Panc1 (cell line): ENCODE measurements around the gene SNRNP27. TPM values are rescaled to one million over a fixed set of nuclear protein-coding genes. Genes with fewer than 3 reads are reported as not detected.
"Not testable (repeated sequence)": the region's sequence is repeated elsewhere in the genome, so short reads cannot be mapped to it uniquely, and the experiment has no call there.

ENCODE experiments used
- ATAC-seq: fragments of 200-7000 bp; cut with Tn5 transposase; 2 replicates; pipeline ENCODE4 v1.9.1; 2020; ENCODE audit warnings: mild to moderate bottlenecking, moderate library complexity
- BruUV-seq: library from RNA; stranded (reverse); fragments of 400-500 nt; replicated peaks from 2 replicates; lab custom pipeline; 2021; lab: Mats Ljungman, UMichigan
- CTCF ChIA-PET: fragments of 300-600 bp; sonication (Branson Sonifier 250); formaldehyde crosslinking; loops from one replicate; lab custom pipeline; 2022; ENCODE audit warnings: antibody characterized with exemption; lab: Charles Lee
- POLR2A ChIA-PET: fragments of 300-600 bp; sonication (Branson Sonifier 250); formaldehyde crosslinking; loops from one replicate; lab custom pipeline; 2022; ENCODE audit warnings: antibody characterized with exemption; lab: Charles Lee
- DNase-seq: peaks from one replicate; pipeline ENCODE4 v3.0.0-alpha.2; 2010; ENCODE audit warnings: low read depth, low spot score
- H3K27ac ChIP-seq: 2 replicates; pipeline ENCODE4 v1.5.1; 2011; ENCODE audit warnings: mild to moderate bottlenecking, low read length, inconsistent platforms
- H3K27me3 ChIP-seq: fragments of 200-500 bp; sonication (Bioruptor generic); 2 replicates; pipeline ENCODE4 v1.6.0; 2014; ENCODE audit warnings: low read length, inconsistent platforms; ENCODE audit not compliant: control insufficient read depth, insufficient read depth
- H3K36me3 ChIP-seq: fragments of 200-500 bp; sonication (Bioruptor generic); 2 replicates; pipeline ENCODE4 v1.5.1; 2014; ENCODE audit warnings: inconsistent platforms, mild to moderate bottlenecking, low read length, moderate library complexity; ENCODE audit not compliant: control insufficient read depth, insufficient read depth
- H3K4me1 ChIP-seq: 2 replicates; pipeline ENCODE4 v1.5.1; 2011; ENCODE audit warnings: inconsistent platforms, mild to moderate bottlenecking, low read length, moderate library complexity; ENCODE audit not compliant: control insufficient read depth, insufficient read depth
- H3K4me3 ChIP-seq, 2 experiments: 2 replicates each; pipeline ENCODE4 v1.5.1; 2011 to 2012; ENCODE audit warnings: low read depth in 2 of 2, low read length in 2 of 2, mild to moderate bottlenecking in 2 of 2, inconsistent platforms in 1 of 2, moderate library complexity in 1 of 2
- H3K9me3 ChIP-seq: fragments of 200-500 bp; sonication (Bioruptor generic); 2 replicates; pipeline ENCODE4 v1.5.1; 2014; ENCODE audit warnings: low read depth, mild to moderate bottlenecking, inconsistent platforms, low read length, moderate library complexity; ENCODE audit not compliant: control insufficient read depth, insufficient read depth
- CTCF ChIP-seq: fragments of 450-650 bp; IDR thresholded peaks from 2 replicates; pipeline ENCODE4 v1.5.1; 2017; ENCODE audit warnings: mild to moderate bottlenecking
- POLR2AphosphoS5 ChIP-seq: IDR thresholded peaks from 2 replicates; pipeline ENCODE4 v1.6.1; 2012; ENCODE audit warnings: mild to moderate bottlenecking, low read depth, low read length, moderate library complexity
- REST ChIP-seq, 2 experiments: IDR thresholded peaks; 2 replicates each; pipeline ENCODE4 v1.6.1; 2011 to 2012; ENCODE audit warnings: low read depth in 2 of 2, control low read depth in 1 of 2, low read length in 1 of 2, mild to moderate bottlenecking in 1 of 2, moderate library complexity in 1 of 2; ENCODE audit not compliant: insufficient read depth in 1 of 2
- SIN3A ChIP-seq: IDR thresholded peaks from 2 replicates; pipeline ENCODE4 v1.6.1; 2012; ENCODE audit warnings: low read depth, mild to moderate bottlenecking, low read length, moderate library complexity, borderline replicate concordance; ENCODE audit not compliant: insufficient read depth
- TCF7L2 ChIP-seq: IDR thresholded peaks from 2 replicates; pipeline ENCODE4 v1.6.1; 2011; ENCODE audit warnings: mild to moderate bottlenecking, low read depth, low read length, inconsistent platforms
- in situ Hi-C: cut with HindIII; loops from 2 replicates; pipeline ENCODE4 v1.10.0; 2016; ENCODE audit warnings: low sequenced_read_pairs, low pct_unique_long_range_greater_than_20kb
- intact Hi-C: fragments of 100-400 bp; cut with micrococcal nuclease; formaldehyde crosslinking; loops from one replicate; pipeline ENCODE4 v1.10.0; 2022; ENCODE audit not compliant: unreplicated experiment
- total RNA-seq: library from RNA; stranded (reverse); gene quantifications from one replicate; pipeline ENCODE4 v1.2.1, GENCODE V29; 2021; ENCODE audit not compliant: unreplicated experiment

SNRNP27 gene
- total RNA-seq, 1 experiment from 2014 or later, result 39.7 TPM

GRCh38 chr2:69889302-69889701 lies 4.5 kb upstream of the SNRNP27 start:
- intact Hi-C loops (no loop called here), in situ Hi-C loops (no loop called here)
- Histone ChIP-seq H3K27ac (no peak overlapping the region), H3K36me3 (no peaks in the 10 kb centered on the region), H3K4me1 (0 out of 2 replicates have a peak, but pooled peaks cover 4% of the 10 kb centered on the region), H3K4me3 (no peak overlapping the region), H3K9me3 (no peaks in the 10 kb centered on the region), H3K27me3 (no peaks in the 10 kb centered on the region)
- no TSS peak for BruUV-seq
- no peak for DNase-seq
- ChIA-PET POLR2A (no interaction called here), CTCF (no interaction called here)
- TF ChIP-seq POLR2AphosphoS5, result no peak
- no peak for TF ChIP-seq CTCF
- no peak for TF ChIP-seq SIN3A
- no peak for TF ChIP-seq REST (IDR thresholded peaks at IDR 0.05; ENCODE audit: insufficient read depth in 1 of 2, low read depth in 2 of 2, low read length in 1 of 2)
- no peak for TF ChIP-seq TCF7L2
- ATAC-seq, result no peak

- no peaks in the 10 kb centered on the region for H3K27me3 ChIP-seq
- ChIA-PET CTCF (no interaction called here), POLR2A (no interaction called here)
- peaks cover 10% of the 10 kb centered on the region; the same call in 1 of the 2 replicates for H3K4me1 ChIP-seq
- DNase-seq (no peak), ATAC-seq (no peak)
- H3K4me3 ChIP-seq, result no peak overlapping the region
- no peaks in the 10 kb centered on the region for H3K36me3 ChIP-seq
- H3K9me3 ChIP-seq, result no peaks in the 10 kb centered on the region
- intact Hi-C loops, result loop anchor here (10.0 kb wide), 1 partner anchor 166 kb away; no protein-coding TSS in a partner anchor
- TF ChIP-seq CTCF (no peak), TCF7L2 (no peak), REST (IDR thresholded peaks at IDR 0.05; ENCODE audit: insufficient read depth in 1 of 2, low read depth in 2 of 2, low read length in 1 of 2) (no peak), POLR2AphosphoS5 (no peak), SIN3A (no peak)
- BruUV-seq, result no TSS peak
- in situ Hi-C loops, result no loop called here
- H3K27ac ChIP-seq, result no peak overlapping the region
These were observed 2.9 kb upstream of the SNRNP27 start for GRCh38 chr2:69890881-69891280.

GRCh38 chr2:69892838-69893424 lies 825 bp upstream of the SNRNP27 start:
- CTCF ChIA-PET, result interaction anchor here (0.5 to 1.0 kb wide), 2 partner anchors 23 to 168 kb away, joined by 5 read pairs; no protein-coding TSS in a partner anchor
- intact Hi-C loops, result loop anchor here (10.0 kb wide), 1 partner anchor 168 kb away; no protein-coding TSS in a partner anchor
- DNase-seq, H3K36me3 ChIP-seq, ATAC-seq, BruUV-seq, H3K27me3 ChIP-seq, H3K9me3 ChIP-seq, POLR2A ChIA-PET, in situ Hi-C loops: not testable (repeated sequence)
- H3K27ac ChIP-seq, result peak overlapping the region; percentile 93
- H3K4me1 ChIP-seq, result peaks cover 10% of the 10 kb centered on the region; the same call in 1 of the 2 replicates
- peak overlapping the region; percentile 85 to 88; a peak in 3 of 4 replicates for H3K4me3 ChIP-seq
